Measurements from ENCODE around the gene NADK2. TPM values are rescaled to one million over a fixed set of nuclear protein-coding genes. Genes with fewer than 3 reads are reported as not detected.
"Not testable (repeated sequence)": the region's sequence is repeated elsewhere in the genome, so short reads cannot be mapped to it uniquely, and the experiment has no call there.

NADK2 gene, protein sequence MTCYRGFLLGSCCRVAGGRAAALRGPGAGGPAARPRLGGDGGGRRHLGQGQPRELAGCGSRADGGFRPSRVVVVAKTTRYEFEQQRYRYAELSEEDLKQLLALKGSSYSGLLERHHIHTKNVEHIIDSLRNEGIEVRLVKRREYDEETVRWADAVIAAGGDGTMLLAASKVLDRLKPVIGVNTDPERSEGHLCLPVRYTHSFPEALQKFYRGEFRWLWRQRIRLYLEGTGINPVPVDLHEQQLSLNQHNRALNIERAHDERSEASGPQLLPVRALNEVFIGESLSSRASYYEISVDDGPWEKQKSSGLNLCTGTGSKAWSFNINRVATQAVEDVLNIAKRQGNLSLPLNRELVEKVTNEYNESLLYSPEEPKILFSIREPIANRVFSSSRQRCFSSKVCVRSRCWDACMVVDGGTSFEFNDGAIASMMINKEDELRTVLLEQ
- total RNA-seq: 26.0 TPM
- long read RNA-seq, partial matches to known transcripts: 4 of 9 reads
- long read RNA-seq, other reads (novel, unspliced or antisense): 2 of 9 reads

- DNase-seq (ENCODE audit: low spot score): peak; percentile 98
Observed at GRCh38 chr5:36241631-36242533, at the start of gene NADK2. NADK2 (minus strand) TSS chr5:36241925; CDS start chr5:36241798, 127 bp downstream.

DNA sequence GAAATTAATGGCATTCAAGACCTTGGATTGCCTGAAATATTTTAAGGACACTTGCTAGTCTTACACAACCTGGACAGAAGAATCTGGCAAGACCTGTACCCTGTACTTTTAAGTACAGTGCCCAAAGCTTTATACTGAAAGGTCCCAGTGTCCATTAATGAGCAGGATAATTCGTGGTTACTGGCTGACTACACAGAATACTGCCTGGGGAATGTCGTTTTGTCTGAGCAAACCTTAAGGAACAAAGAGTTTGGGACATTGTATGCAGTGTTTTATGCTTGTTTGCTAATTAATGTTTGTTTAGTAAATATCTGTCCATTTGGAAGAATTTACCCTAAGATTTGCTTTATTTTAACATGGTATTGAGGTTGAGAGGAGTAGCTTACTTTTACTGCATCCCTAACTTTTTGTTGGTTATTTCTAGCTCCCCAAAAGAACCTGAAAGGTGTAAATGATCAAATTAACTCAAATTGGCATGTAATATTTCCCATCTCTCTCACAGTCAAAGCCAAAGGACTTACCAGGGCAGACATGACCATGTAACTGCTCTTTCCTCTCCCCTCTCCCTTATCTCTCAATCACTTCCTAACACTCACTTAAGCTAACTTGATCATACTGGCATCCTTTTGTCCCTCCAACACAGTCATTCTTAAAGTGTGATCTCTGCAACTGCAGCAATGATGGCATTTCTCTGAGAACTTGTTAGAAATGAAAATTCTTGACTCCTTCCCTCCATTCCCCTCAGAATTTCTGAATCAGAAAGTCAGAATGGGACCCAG lies 44.3 kb upstream of the NADK2 start:
- no peak for DNase-seq (ENCODE audit: low spot score)

GRCh38 chr5:36283775-36284174 lies 42.0 kb upstream of the NADK2 start:
- not testable (repeated sequence) for DNase-seq (ENCODE audit: low spot score)

GRCh38 chr5:36281626-36282025 lies 39.9 kb upstream of the NADK2 start:
- DNase-seq (ENCODE audit: low spot score): no peak

DNA sequence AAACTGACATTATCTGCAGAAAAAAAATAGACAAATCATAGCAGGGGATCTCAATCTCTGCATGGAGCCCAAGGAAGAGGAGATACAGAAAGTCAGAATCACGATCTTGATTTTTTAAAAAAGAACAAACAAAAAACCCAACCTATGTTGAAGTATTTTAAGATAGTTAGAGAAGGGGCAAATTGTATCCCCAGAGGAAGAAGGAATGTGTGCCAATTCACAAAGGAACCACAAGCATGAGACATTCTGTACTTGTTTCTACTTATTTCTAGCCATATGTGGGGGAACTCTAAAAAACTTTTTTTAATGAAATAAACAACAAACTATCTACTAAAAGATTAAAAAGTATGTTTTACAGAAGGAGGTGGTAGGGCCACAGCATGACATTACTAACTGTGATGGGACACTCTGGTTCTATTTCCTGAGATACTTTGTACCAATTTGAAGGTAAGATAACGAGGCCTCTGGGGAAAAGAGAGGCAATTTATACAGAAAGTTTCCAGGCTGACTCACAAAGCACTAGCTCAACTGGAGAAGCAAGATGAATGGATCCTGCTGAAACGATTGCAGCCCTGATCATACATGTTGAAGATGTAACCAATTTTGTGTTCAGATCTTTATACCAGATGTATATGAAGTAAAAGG lies 37.5 kb upstream of the NADK2 start:
- no peak for DNase-seq (ENCODE audit: low spot score)

DNA sequence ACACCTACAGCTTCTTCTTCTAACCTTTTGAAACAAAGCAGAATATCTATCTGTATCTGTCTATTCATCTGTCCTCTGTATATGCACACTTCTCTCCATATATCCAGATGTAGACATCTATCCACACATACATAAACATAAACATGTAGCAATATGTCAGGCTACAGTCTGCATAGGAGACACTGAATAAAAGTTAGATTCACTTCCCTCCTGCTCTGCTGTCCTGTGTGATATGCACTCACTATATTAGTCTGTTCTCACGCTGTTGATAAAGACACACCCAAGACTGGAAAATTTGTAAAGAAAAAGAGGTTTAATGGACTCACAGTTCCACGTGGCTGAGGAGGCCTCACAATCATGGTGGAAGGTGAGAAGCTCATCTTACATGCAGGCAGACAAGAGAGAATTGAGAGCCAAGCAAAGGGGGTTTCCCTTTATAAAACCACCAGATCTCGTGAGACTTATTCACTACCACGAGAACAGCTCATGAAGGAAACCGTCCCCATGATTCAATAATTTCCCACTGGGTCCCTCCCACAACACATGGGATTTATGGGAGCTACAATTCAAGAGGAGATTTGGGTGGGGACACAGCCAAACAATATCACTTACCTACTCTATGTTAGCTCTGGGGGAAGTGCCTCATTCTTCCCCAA lies 35.9 kb upstream of the NADK2 start:
- no peak for DNase-seq (ENCODE audit: low spot score)

DNA sequence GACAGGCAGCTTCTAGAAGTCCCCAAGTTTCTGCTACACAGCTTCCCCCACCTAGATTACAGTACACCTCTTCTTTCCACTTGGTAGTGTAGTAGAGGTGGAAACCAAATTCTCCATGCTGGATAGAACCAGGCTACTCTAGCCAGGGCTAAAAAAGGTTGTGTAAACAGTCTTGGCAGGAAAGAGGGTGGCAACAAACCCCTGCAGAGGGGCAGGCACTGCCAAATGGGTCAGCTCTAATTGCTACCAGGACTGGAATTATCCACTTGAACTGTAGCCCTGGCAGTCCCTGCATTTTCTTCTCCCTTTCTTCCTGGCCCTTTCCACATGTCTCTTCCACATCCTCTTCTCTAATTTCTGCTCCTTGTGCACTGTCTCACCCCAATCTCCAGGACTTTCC lies 35.1 kb upstream of the NADK2 start:
- DNase-seq (ENCODE audit: low spot score): no peak

GRCh38 chr5:36273809-36274526 lies 32.2 kb upstream of the NADK2 start:
- no peak for DNase-seq (ENCODE audit: low spot score)

- DNase-seq (ENCODE audit: low spot score): no peak
Observed at GRCh38 chr5:36272136-36272690, 30.5 kb upstream of the NADK2 start.

DNA sequence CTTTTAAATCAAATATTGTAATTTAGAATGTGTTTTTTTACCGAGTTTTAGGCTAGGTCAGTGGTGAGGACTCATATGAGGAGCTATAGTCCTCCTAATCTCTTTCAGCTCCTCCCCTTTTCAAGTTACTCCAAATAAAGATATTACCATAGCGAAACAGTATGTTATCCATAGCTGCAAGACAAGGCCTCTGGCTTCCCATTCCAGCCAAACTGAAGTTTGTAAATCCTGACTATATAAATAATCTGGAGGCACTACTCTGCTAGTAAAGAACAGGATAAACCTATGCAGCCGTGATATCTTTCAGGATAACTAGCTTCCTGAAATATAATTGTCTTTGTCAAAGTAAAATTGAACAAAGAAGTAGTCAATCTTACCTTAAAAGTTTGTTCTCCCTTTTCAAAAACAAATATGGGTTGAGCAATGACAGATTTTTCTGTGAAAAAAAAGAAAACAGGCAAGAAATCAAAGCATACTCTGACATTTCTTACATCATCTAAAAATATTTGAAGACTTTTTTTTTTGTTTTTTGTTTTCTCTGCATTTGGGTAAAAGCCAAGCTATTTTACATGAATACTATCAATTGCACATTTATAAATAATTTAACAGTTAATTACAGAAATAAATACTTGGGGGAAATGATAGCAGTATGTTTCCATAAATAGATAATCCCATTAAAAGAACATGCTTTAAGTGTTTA lies 29.3 kb upstream of the NADK2 start:
- DNase-seq (ENCODE audit: low spot score): no peak

DNA sequence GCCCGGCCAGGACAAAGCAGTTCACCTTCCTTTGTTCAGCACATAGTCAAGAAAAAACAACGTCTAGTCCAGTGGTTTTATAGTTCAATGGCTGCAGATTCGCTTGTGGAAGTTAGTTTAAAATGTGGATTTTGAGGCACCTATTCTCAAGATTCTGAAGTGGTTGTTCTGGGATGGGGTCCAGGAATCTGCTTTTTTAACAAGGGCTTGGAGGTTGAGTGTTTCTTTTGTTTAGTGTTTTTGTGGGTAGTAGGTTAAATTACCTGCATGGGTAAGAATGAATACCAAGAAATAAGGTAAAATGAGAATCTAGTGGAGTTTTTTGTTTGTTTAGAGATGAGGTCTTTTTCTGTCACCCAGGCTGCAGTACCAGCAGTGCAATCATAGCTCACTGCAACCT lies 28.4 kb upstream of the NADK2 start:
- no peak for DNase-seq (ENCODE audit: low spot score)

GRCh38 chr5:36269478-36269877 lies 27.8 kb upstream of the NADK2 start:
- DNase-seq (ENCODE audit: low spot score): no peak

DNA sequence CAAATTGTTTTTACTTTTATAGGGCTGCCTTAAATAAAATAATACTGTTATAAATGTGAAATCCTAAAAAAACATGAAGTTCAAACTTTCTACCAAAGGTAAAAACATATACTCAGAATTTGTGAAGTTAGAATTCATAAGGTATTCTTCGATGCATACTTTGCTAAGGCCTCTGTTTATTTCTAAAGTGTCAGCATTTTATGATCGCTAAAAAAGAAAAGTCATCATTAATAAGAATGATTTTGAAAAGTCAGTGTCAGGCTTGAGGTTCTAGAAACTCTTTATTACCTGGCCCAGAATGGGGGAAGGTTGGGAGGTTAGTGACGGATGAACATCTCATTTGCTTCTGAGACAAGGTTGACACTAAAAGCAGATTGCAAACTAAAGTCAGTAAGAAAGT lies 26.2 kb upstream of the NADK2 start:
- DNase-seq (ENCODE audit: low spot score): no peak

GRCh38 chr5:36264202-36264760 lies 22.6 kb upstream of the NADK2 start:
- no peak for DNase-seq (ENCODE audit: low spot score)

- DNase-seq (ENCODE audit: low spot score): no peak
Observed at GRCh38 chr5:36261186-36261585, 19.5 kb upstream of the NADK2 start.

DNA sequence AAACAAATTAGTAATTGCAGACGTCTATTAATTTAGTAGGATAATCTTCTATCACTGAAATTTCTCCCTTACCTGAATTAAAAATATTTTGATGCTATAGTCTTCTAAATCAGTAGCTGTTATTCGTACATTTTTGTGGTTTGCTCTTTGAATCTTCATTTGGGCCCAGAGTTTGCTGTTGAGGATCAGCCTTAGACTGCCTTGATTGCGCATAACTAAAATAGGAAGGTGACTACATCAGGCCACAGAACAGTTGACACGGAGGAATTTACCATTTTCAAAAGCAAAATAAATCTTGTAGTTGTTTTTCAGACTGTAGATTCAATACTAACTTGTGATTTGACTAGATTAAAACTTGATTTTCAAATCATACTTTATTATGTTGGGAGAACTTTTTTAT lies 11.8 kb upstream of the NADK2 start:
- DNase-seq (ENCODE audit: low spot score): no peak

- no peak for DNase-seq (ENCODE audit: low spot score)
Observed at GRCh38 chr5:36252722-36253365, 11.1 kb upstream of the NADK2 start.

- DNase-seq (ENCODE audit: low spot score): no peak
Observed at GRCh38 chr5:36251218-36251617, 9.5 kb upstream of the NADK2 start.

Data from mesenteric fat pad (tissue), 1 donor.